H9 (cell line): ENCODE measurements around the gene RNPS1. TPM values are rescaled to one million over a fixed set of nuclear protein-coding genes. Genes with fewer than 3 reads are reported as not detected.

Source experiments
- DNase-seq: peaks from one replicate; pipeline ENCODE4 v3.0.0-alpha.2; 2017
- H2AFZ ChIP-seq: one replicate; pipeline ENCODE4 v1.6.1; 2013; ENCODE audit warnings: mild to moderate bottlenecking, low read length, control low read depth, moderate library complexity
- H2AK5ac ChIP-seq: 2 replicates; pipeline ENCODE4 v1.6.1; 2013; ENCODE audit warnings: low read length, control low read depth, mixed read lengths; ENCODE audit not compliant: insufficient read length
- H2BK120ac ChIP-seq: one replicate; pipeline ENCODE4 v1.6.1; 2013; ENCODE audit warnings: low read depth, mild to moderate bottlenecking, low read length, control low read depth, inconsistent platforms; ENCODE audit not compliant: poor library complexity, severe bottlenecking
- H2BK12ac ChIP-seq: 2 replicates; pipeline ENCODE4 v1.6.1; 2013; ENCODE audit warnings: low read length, control low read depth, mixed read lengths, low read depth; ENCODE audit not compliant: insufficient read length
- H2BK15ac ChIP-seq: 2 replicates; pipeline ENCODE4 v1.6.1; 2013; ENCODE audit warnings: low read depth, low read length, control low read depth
- H2BK20ac ChIP-seq: one replicate; pipeline ENCODE4 v1.6.1; 2013; ENCODE audit warnings: low read depth, mild to moderate bottlenecking, low read length, control low read depth, inconsistent platforms; ENCODE audit not compliant: poor library complexity, severe bottlenecking
- H2BK5ac ChIP-seq: 2 replicates; pipeline ENCODE4 v1.6.1; 2013; ENCODE audit warnings: low read length, control low read depth, mixed read lengths; ENCODE audit not compliant: insufficient read length
- H3K14ac ChIP-seq: 2 replicates; pipeline ENCODE4 v1.6.1; 2013; ENCODE audit warnings: low read length, control low read depth; ENCODE audit not compliant: insufficient read depth
- H3K18ac ChIP-seq: 2 replicates; pipeline ENCODE4 v1.6.1; 2013; ENCODE audit warnings: low read depth, mild to moderate bottlenecking, mixed read lengths, low read length, control low read depth; ENCODE audit not compliant: insufficient read length
- H3K23ac ChIP-seq: 2 replicates; pipeline ENCODE4 v1.6.1; 2013; ENCODE audit warnings: low read length, control low read depth, mixed read lengths, low read depth; ENCODE audit not compliant: insufficient read length
- H3K23me2 ChIP-seq: 2 replicates; pipeline ENCODE4 v1.6.1; 2013; ENCODE audit warnings: low read depth, mild to moderate bottlenecking, mixed read lengths, low read length, control low read depth; ENCODE audit not compliant: insufficient read length, poor library complexity, severe bottlenecking
- H3K27ac ChIP-seq: 2 replicates; pipeline ENCODE4 v1.5.1; 2013; ENCODE audit warnings: low read length, control low read depth, mixed read lengths, low read depth; ENCODE audit not compliant: insufficient read length
- H3K27me3 ChIP-seq: 2 replicates; pipeline ENCODE4 v1.6.1; 2013; ENCODE audit warnings: low read length, control low read depth, inconsistent platforms; ENCODE audit not compliant: insufficient read depth
- H3K4ac ChIP-seq: 2 replicates; pipeline ENCODE4 v1.6.1; 2013; ENCODE audit warnings: low read depth, mild to moderate bottlenecking, control low read depth, inconsistent platforms, low read length, moderate library complexity
- H3K4me1 ChIP-seq: 2 replicates; pipeline ENCODE4 v1.6.1; 2013; ENCODE audit warnings: low read length, control low read depth, inconsistent platforms; ENCODE audit not compliant: insufficient read depth
- H3K4me2 ChIP-seq: 2 replicates; pipeline ENCODE4 v1.6.1; 2013; ENCODE audit warnings: low read length, control low read depth, mixed read lengths; ENCODE audit not compliant: insufficient read length, insufficient read depth
- H3K56ac ChIP-seq: 2 replicates; pipeline ENCODE4 v1.6.1; 2013; ENCODE audit warnings: low read depth, mild to moderate bottlenecking, mixed read lengths, low read length, control low read depth; ENCODE audit not compliant: insufficient read length
- H3K79me1 ChIP-seq: 2 replicates; pipeline ENCODE4 v1.6.1; 2013; ENCODE audit warnings: low read depth, mild to moderate bottlenecking, moderate library complexity, low read length, control low read depth, inconsistent platforms; ENCODE audit not compliant: insufficient read depth, poor library complexity, severe bottlenecking
- H3K79me2 ChIP-seq: 2 replicates; pipeline ENCODE4 v1.6.1; 2013; ENCODE audit warnings: low read length, control low read depth, inconsistent platforms; ENCODE audit not compliant: insufficient read depth
- H3K9ac ChIP-seq: 2 replicates; pipeline ENCODE4 v1.6.1; 2013; ENCODE audit warnings: low read length, control low read depth, mixed read lengths; ENCODE audit not compliant: insufficient read length; ENCODE audit errors: extremely low read depth
- H3K9me3 ChIP-seq: one replicate; pipeline ENCODE4 v1.6.1; 2013; ENCODE audit warnings: low read depth, low read length, inconsistent platforms; ENCODE audit not compliant: control insufficient read depth
- H3T11ph ChIP-seq: one replicate; pipeline ENCODE4 v1.6.1; 2013; ENCODE audit warnings: mild to moderate bottlenecking, low read length, control low read depth, inconsistent platforms
- H4K20me1 ChIP-seq: one replicate; pipeline ENCODE4 v1.6.1; 2013; ENCODE audit not compliant: control insufficient read depth, insufficient read length, insufficient read depth
- H4K5ac ChIP-seq: 2 replicates; pipeline ENCODE4 v1.6.1; 2013; ENCODE audit warnings: low read depth, mild to moderate bottlenecking, mixed read lengths, low read length, control low read depth; ENCODE audit not compliant: insufficient read length
- H4K8ac ChIP-seq: replicated peaks from 2 replicates; pipeline ENCODE4 v1.6.1; 2013; ENCODE audit warnings: low read length, control low read depth, mixed read lengths, low read depth; ENCODE audit not compliant: insufficient read length
- H4K91ac ChIP-seq: 2 replicates; pipeline ENCODE4 v1.6.1; 2013; ENCODE audit warnings: low read depth, mild to moderate bottlenecking, moderate library complexity, mixed read lengths, low read length, control low read depth; ENCODE audit not compliant: insufficient read length
- H3K27ac Mint-ChIP-seq, 3 experiments: 2 replicates in 2 of 3; 3 replicates in 1 of 3; pipeline ENCODE4 v1.8.0; 2020 to 2021; ENCODE audit warnings: mixed read lengths in 3 of 3, mild to moderate bottlenecking in 1 of 3, moderate library complexity in 1 of 3
- H3K27me3 Mint-ChIP-seq: 2 replicates; pipeline ENCODE4 v1.8.0; 2021; ENCODE audit warnings: low read depth, mild to moderate bottlenecking, moderate library complexity, mixed read lengths
- H3K36me3 Mint-ChIP-seq, 3 experiments: 2 replicates in 2 of 3; 3 replicates in 1 of 3; pipeline ENCODE4 v1.8.0; 2020 to 2021; ENCODE audit warnings: low read depth in 3 of 3, mixed read lengths in 3 of 3; ENCODE audit not compliant: insufficient read depth in 1 of 3
- H3K4me1 Mint-ChIP-seq, 2 experiments: 2 replicates each; pipeline ENCODE4 v1.8.0; 2020; ENCODE audit warnings: mixed read lengths in 2 of 2
- H3K4me3 Mint-ChIP-seq, 2 experiments: 2 replicates in 1 of 2; 3 replicates in 1 of 2; pipeline ENCODE4 v1.8.0; 2020 to 2021; ENCODE audit warnings: mild to moderate bottlenecking in 2 of 2, mixed read lengths in 2 of 2, moderate library complexity in 1 of 2
- H3K9me3 Mint-ChIP-seq, 2 experiments: 2 replicates in 1 of 2; 3 replicates in 1 of 2; pipeline ENCODE4 v1.8.0; 2020; ENCODE audit warnings: mild to moderate bottlenecking in 2 of 2, mixed read lengths in 2 of 2, moderate library complexity in 1 of 2
- CTCF ChIP-seq: fragments of 200-600 bp; sonication (generic); conservative IDR thresholded peaks from 3 replicates; pipeline ENCODE4 v1.8.0; 2021; ENCODE audit warnings: antibody characterized with exemption, mild to moderate bottlenecking
- WGBS: extraction: QIAGEN DNeasy Blood & Tissue Kit; methylation state at CpG from one replicate; pipeline ENCODE4 v1.1.7; 2013; ENCODE audit warnings: missing lambda C conversion rate, low lambda C conversion rate, mixed read lengths; ENCODE audit not compliant: insufficient read length; ENCODE audit errors: extremely low coverage; 5-methylcytosine and 5-hydroxymethylcytosine counted together
- total RNA-seq: library from RNA; stranded (reverse); gene quantifications from 2 replicates; pipeline ENCODE4 v1.2.1, GENCODE V29; 2021

Gene RNPS1
- total RNA-seq, 1 experiment from 2014 or later, result 384 TPM

DNA sequence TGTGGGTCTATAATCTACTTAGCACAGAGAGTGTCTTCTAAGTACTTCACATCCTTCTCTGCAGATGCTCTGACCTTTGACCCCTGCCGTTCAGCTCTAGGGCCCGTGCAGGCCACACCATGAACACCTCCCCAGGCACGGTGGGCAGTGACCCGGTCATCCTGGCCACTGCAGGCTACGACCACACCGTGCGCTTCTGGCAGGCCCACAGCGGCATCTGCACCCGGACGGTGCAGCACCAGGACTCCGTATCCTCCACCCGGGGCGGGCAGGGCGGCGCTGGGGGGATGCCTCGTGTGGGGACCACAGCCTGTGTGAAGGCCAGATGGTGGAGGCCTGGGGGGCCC lies 62.0 kb downstream of the RNPS1 start:
- Histone ChIP-seq H2BK120ac (no peak overlapping the region), H3K79me1 (no peaks in the 10 kb centered on the region), H3K18ac (no peak overlapping the region), H3K4ac (no peak overlapping the region), H2BK5ac (no peak overlapping the region), H3K14ac (no peak overlapping the region), H3K23ac (no peak overlapping the region), H3K4me2 (peak overlapping the region; percentile 80), H3K9me3 (no peaks in the 10 kb centered on the region), H4K8ac (no peak overlapping the region), H2BK15ac (no peak overlapping the region), H2AK5ac (no peak overlapping the region), H3K23me2 (peaks cover 12% of the 10 kb centered on the region), H3T11ph (no peak overlapping the region), H3K56ac (no peak overlapping the region), H2BK20ac (no peak overlapping the region), H4K5ac (no peak overlapping the region), H3K27me3 (no peaks in the 10 kb centered on the region), H4K20me1 (no peaks in the 10 kb centered on the region), H3K79me2 (no peaks in the 10 kb centered on the region), H3K27ac (no peak overlapping the region), H2AFZ (no peak overlapping the region), H3K9ac (peak overlapping the region; percentile 65), H3K4me1 (no peaks in the 10 kb centered on the region; the same call in 1 of the 2 replicates), H4K91ac (no peak overlapping the region), H2BK12ac (no peak overlapping the region)
- peaks cover 6 to 9% of the 10 kb centered on the region in 2 experiments for H3K4me1 Mint-ChIP-seq
- no CpG with 5 or more reads among the region's 16 CpGs for WGBS
- H3K27me3 Mint-ChIP-seq, result peaks cover 25% of the 10 kb centered on the region
- no peak overlapping the region for H3K27ac Mint-ChIP-seq
- TF ChIP-seq CTCF, result 0 out of 3 replicates have a peak, but pooled peaks have one; percentile 3
- H3K4me3 Mint-ChIP-seq, result peak overlapping the region; percentile 76 to 84
- H3K36me3 Mint-ChIP-seq, result peaks cover 7 to 30% (median 28%) of the 10 kb centered on the region in 3 experiments; a peak in 6 of 7 replicates
- no peak for DNase-seq
- H3K9me3 Mint-ChIP-seq, result peaks cover 0 to 9% of the 10 kb centered on the region in 2 experiments; a peak in 1 of 5 replicates
